Smooth muscle cell of the brain vasculature (primary cell): ENCODE measurements around the gene RNF7.
"Not testable (repeated sequence)": the region's sequence is repeated elsewhere in the genome, so short reads cannot be mapped to it uniquely, and the experiment has no call there.

Source experiments
- DNase-seq: peaks from one replicate; pipeline ENCODE4 v3.0.0-alpha.2; 2012; ENCODE audit warnings: low read depth, low spot score

RNF7 gene

DNA sequence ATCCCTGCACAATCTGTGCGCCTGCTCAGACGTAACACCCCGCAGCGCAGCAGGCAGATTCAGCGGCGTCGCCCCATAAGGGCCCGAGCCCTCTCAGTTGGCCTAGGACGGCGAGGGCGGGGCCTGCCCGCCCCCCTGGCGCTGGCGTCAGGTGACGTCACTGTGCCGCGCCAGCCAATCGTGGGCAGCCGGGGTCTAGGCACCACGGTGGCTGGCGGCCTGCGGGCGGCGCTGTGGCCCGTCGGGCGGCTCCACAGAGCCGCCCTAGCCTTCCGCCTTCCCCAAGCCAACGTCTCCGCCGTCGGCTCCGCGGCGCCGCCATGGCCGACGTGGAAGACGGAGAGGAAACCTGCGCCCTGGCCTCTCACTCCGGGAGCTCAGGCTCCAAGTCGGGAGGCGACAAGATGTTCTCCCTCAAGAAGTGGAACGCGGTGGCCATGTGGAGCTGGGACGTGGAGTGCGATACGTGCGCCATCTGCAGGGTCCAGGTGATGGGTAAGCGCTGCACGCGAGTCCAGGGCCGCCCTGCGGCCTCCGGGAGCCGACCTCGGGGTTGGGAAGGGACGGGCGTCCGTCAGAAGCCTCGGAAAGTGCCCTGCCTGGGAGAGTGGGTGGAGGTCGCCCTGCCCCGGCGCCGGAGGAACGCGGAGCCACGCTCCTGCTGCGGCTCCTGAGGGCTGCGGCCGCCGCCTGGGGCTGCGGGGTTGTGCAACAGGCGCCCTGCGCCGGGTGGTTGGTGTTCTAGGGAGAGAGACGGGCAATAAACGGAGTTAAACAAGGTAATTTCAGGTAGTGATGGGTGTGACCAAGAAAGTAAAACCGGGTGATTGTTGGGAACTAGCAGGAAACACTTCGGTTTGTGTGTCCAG lies at the start of gene RNF7:
RNF7 (plus strand) TSS at position 277 of the 869 bp plus-strand sequence; CDS start at position 321, 44 bp downstream.
- peak; percentile 81 for DNase-seq

DNA sequence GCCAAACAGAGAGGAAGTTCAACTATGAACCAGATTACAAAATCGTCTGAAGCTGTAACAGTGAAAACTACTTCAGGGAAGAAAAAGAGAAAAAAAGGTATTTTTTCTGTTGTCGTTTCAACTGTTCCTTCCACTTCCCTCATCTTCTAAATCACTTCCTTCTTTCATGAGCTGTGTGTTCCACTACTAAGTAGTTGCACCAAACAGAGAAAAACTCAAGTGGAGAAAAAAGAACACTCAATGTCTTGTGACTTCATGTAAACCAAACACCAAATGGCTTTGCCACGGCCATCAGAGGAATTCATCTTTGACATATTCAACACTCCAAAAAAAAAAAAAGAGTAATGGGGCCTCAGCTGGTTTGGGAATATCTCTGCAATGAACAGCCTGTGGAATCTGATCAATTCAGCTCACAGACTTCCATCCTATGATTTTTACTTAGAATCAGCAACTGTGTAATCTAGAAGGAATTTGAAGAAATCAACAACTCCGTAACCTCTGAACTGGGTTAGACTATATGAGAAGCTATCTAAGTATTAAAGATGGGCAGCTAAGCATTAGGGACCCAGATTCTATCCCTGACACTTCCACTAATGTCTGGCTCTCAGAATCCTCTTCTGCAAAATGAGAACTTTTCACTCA lies 47.5 kb upstream of the RNF7 start:
- DNase-seq: no peak

DNA sequence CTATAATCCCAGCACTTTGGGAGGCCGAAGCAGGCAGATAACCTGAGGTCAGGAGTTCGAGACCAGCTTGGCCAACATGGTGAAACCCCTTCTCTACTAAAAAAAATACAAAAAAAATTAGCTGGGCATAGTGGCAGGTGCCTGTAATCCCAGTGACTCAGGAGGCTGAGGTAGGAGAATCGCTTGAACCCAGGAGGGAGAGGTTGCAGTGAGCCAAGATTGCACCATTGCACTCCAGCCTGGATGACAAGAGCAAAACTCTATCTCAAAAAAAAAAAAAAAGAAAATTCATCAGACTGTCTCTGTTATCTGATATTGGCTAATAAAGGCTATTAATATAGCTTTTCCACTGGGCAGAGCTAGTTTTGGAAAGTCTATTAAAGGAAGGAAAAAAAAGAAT lies 46.6 kb upstream of the RNF7 start:
- not testable (repeated sequence) for DNase-seq

DNA sequence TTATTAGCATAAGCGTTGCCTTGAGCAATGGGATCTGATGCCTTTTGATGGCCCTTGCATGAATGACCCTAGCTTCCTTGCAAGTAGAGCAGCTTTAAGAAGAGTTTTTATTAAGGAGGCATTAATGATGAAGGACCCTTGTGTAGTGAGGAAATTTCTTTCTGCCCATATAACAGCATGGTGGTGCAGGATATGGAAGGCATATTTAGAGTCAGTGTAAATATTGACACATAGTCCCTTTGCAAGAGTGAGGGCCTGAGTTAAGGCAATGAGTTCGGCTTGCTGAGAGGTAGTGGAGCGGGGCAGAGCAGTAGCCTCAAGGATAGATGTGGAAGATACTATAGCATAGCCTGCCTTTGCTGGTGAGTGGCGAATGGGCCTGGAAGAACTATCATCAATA lies 45.1 kb upstream of the RNF7 start:
- not testable (repeated sequence) for DNase-seq

DNA sequence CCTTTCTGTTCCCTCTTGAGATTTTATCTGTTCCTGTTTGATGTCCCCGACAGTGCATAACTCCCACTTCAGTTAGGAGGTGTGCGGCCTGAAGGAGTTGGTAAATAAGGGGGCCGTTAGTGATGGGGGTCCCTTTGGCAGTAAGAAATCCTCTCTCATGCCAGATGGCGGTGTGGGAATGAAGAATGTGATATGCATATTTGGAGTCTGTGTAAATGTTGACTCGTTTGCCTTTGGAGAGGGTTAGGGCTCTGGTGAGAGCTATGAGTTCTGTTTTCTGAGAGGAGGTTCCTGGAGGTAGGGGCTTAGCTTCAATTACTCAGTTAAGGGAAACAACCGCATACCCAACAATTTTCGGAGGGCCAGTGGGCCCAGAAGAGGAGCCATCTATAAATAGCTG lies 38.8 kb upstream of the RNF7 start:
- DNase-seq: no peak

DNA sequence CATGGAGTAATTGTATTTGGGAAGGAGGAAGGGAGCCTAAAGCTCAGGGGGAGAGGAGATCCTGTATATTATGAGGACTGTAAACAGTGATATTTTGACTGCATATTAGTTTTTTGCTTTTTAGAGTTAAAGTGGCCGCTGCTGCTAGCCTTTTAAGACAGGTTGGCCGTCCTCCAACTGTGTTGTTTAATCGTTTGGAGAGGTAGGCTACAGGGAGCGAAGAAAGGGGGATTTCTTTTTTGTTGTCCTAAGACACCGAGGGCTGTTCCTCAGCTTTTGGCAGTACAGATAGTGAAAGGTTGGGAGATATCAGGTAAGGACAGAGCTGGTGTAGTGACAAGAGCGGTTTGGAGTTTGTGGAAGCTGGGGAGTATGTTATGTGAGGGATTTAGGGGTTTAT lies 38.2 kb upstream of the RNF7 start:
- DNase-seq: no peak

DNA sequence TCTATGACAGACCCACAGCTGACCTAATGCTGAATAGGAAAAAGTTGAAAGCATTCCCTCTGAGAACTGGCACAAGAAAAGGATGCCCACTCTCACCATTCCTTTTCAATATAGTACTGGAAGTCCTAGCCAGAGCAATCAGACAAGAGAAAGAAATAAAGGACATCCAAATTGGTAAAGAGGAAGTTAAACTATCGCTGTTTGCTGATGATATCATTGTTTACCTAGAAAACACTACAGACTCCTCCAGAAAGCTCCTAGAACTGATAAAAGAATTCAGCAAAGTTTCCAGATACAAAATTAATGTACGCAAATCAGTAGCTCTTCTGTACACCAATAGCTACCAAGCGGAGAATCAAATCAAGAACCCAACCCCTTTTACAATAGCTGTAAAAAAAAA lies 34.7 kb upstream of the RNF7 start:
- not testable (repeated sequence) for DNase-seq

DNA sequence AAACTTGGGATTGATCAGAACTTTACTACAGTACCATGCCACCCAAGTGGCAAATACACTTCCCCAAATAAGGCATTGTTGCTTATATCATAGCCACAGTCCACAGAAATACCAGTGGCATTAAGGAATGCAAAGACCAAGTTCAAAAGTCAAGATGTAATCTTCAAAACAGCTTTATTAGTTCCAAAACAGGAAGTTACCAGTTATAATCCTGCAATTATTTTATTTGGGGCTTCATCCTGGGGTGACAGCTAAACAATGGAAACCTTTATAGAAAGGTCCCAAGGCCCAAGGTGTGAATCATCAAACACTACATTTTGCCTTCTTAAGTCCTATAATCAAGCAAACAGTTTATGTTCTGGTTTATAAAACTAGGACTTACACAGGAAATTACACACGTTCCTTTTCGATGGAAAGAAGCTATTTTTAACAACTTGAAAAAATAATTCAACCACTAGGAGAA lies 30.3 kb upstream of the RNF7 start:
- no peak for DNase-seq

DNA sequence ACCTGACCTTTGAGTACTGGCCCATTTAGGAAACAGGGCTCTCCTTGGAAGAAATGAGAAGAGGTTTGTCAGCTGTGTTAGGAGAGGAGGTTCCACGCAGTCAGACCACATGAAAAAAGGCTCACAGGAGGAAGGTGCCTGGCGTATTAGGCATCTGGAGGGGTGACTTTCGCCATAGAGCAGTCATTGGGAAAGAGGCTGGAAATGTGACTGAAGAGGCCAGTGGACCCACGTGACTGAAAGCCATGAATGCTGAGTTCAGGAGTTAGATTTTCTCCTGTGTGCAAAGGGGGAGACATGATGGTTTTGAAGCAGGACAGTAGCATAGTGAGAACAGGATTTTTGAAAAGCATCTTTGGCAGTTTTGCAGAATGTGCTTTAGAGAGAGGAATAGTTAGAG lies 29.7 kb upstream of the RNF7 start:
- no peak for DNase-seq

DNA sequence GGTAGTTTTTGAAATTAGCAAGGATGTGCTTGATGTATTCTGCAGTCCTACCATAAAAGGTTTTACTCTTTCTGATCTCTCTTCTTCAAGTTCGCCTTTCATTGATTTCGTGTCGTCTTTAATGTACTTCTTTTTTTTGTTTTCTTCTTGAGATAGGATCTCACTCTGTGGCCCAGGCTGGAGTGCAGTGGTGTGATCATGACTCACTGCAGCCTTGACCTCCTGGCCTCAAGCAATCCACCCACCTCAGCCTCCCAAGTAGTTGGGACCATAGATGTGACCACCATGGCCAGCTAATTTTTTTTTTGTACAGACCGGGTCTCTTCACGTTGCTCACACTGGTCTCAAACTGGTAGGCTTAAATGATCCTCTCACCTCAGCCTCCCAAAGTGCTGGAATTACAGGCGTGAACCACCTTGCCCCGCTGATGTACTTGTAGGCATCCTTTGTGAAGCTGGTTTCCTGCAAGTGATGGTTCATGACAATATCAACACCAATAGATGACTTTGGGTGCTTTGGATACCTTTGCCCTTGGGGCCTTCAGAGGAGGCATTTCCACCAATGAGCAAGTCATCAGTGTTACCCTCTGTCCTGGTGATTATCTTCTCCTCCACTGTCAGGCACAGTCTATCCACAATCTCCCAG lies 28.9 kb upstream of the RNF7 start:
- no peak for DNase-seq

DNA sequence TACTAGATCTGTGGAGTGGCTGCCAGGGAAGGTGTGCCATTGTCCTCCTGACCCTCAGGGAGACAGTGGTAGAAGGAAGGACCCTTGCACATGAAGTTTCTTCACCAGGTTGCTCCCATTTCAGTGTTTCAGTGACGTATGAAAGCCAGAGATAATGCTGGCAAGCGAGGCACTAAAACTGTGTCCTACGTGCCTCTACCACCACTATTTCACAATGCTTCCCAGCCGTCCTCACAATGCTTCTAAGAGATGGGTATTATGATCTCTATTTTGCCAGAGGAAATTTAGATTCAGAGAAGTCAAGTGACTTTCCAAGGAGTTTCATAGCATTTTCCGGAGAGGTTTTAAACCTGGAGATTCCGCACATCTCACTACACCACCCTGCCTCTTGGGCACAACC lies 28.0 kb upstream of the RNF7 start:
- no peak for DNase-seq

DNA sequence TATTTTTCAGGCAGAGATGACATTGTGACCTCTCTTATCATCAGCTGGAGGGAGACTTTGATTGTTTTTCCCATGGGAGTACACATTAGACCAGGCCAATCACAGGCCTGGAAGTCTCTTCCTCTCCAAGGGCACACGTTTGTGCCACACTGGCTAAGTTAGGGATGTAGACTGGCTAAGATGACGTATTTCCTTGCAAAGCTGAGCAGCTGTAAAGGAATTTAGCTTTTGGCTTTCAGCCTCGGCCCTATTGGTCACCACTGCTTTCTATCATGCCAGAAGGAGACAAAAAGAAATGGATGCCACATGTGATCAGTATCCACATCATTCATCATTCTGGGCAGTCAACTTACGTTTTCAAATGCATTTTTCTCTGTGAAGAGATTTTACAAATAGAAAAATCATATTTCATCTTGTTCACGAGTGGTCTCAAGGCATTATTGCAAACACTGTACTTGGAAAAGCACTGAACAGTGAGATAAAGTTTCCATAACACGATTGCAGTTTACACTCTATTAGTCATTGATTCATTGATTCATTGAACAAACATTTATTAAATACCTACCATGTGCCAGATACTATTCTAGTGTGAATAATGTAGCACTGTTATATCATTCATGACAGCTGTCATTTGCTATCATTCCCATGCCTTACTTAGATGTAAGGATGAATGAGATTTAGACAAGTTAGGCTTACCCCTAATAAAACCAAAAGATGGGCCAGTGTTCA lies 27.0 kb upstream of the RNF7 start:
- DNase-seq: no peak

DNA sequence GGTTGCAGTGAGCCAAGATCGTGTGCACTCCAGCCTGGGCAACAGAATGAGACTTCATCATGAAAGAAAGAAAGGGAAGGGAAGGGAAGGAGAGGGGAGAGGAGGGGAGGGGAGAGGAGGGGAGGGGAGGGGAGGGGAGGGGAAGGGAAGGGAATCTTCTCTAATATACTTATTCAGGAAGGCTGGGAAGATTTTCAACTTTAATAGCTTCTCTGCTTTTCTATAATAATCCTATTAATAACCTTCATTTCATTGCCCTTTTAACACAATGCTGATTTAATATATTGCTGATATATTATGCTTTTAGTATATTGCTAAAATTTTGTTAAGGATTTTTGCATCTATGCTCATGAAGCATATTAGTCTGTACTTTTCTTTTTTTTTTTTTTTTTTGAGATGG lies 23.4 kb upstream of the RNF7 start:
- DNase-seq: no peak

DNA sequence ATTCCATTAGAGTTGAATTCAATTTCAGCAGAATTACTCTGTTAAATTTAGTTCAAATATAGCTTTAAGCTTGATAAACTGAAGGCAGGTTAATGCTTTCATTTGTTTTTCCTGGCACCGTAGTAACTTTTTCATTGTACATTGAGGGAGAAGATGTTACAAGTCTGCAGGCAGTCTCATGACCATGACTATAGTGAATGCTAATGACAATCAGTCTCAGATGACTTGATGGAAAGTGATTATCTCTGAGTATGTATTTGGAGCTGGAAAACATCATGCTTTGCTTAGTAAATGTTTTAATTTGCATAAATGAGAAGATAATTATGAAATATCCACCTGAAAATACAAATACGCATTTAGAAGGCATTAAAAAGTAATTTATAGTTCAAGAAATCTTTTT lies 16.0 kb upstream of the RNF7 start:
- DNase-seq: no peak

DNA sequence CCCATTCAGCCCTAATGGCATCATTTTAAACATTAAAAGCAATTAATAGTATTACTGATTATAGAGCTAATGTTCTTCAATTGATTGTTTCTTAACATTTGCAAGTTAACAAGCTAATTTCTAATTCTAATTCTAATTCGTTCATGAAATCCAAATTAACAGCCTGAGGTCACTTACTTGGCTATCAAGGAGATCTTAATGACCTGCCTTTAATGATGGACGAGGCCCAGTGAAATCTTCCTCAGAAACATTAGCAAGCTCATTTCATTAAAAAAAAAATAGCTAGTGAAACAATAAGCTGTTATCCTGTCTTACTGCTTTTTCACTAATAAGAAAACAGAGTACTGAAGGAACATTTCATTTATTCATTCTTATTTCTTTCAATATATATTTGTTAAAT lies 15.4 kb upstream of the RNF7 start:
- DNase-seq: no peak

DNA sequence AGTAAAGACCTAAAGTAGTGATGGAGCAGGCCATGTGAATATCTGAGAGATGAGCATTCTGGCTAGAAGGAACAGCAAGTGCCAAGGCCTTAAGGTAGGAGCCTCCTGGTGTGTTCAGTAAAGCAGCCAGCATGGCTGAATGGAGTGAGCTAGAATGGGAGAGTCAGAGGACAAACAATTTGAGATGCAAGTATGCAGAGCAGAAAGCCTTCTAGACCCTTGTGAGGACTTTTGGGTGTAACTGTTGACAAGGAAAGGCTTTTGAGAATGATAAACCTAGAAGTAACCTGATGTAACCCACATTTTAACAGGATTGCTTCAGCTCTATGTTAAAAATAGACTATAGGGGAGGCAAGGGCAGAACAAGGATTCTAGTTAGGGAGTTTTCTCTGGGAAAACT lies 14.8 kb upstream of the RNF7 start:
- no peak for DNase-seq

DNA sequence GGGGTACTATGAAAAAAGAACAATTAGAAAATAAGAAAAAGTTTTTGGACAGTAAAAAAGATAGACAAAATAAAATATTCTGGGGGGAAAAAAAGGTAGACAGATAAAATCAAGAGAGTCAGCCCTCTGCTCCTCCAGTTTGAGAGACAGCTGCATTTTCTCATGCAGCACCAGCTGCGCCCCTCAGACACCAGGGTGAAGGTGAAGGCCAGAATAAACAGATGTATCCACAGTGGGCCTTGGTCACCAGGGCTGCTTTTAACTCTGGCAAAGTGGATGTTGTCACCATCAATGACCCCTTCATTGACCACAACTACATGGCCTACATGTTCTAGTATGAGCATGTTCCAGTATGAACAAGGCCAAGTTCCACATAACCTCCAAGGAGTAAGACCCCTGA lies 13.9 kb upstream of the RNF7 start:
- DNase-seq: no peak

DNA sequence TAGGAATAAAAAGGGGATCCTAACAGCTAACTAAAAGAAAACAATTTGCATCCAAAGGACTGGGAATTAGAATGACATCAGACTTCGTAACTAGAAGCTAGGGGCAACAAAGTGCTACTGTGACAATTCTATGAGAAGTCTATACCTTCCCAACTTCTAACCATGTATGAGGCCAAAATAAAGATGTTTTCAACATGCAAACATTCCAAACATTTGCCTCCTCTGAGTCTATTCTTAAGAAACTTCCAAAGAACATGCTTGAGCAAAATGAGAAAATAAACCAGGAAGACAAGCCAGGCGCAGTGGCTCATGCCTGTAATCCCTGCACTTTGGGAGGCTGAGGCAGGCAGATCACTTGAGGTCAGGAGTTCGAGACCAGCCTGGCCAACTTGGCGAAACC lies 13.1 kb upstream of the RNF7 start:
- DNase-seq: no peak

DNA sequence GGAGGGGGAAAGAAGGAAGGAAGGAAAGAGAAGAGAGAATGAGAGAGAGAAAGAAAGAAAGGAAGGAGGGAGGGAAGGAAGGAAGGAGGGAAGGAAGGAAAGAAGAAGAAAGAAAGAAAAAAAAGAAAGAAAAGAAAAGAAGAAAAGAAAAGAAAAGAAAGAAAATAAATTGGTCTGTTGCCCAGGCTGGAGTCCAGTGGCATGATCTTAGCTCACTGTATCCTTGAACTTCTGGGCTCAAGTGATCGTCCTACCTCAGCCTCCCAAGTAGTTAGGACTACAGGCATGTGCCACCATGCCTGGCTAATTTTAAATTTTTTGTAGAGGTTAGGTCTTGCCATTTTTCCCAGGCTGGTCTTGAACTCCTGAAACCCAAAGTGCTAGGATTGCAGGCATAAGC lies 11.6 kb upstream of the RNF7 start:
- no peak for DNase-seq

DNA sequence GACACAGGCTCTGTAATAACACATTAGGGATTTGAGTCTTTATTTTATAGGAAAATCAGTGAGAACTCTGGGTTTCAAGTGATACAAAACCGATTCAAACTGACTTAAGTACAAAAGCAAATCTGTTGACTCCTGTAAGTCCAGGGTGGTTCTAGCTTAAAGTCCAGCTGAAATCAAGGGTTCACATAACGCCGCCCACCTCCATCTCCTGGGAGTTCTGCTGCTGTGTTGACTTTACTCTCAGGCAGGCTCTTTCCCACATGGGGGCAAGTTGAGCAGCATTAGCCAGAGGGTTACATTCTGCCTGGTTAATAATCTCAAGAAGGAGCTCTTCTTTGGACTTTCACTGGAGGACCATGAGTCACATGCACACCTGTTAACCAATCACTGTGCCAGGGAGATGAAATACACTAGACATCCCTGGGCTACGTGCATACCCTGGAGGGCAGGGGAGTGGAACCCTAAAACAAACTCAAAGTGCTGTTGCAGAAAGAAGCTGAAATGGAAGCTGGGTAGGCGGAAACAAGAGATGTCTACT lies 9.7 kb upstream of the RNF7 start:
- no peak for DNase-seq

DNA sequence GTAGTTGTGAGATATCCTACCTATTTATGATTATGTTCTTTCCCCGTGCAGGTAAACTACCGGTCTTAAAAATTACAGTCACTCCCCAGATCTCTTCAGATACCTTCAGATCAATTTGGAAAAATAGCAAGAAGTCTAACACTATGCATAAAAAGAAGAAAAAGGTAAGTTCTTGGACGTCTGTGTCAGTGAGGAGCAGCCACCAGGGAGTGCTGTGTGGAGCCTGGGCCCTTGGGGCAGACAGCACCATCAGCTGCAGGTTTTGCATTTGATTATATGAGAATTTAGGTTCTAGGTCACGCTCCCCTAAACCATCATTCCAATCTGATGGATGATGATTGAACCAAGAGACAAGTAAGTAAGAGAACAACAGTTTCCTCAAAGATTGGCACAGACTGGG lies 8.9 kb upstream of the RNF7 start:
- DNase-seq: no peak

DNA sequence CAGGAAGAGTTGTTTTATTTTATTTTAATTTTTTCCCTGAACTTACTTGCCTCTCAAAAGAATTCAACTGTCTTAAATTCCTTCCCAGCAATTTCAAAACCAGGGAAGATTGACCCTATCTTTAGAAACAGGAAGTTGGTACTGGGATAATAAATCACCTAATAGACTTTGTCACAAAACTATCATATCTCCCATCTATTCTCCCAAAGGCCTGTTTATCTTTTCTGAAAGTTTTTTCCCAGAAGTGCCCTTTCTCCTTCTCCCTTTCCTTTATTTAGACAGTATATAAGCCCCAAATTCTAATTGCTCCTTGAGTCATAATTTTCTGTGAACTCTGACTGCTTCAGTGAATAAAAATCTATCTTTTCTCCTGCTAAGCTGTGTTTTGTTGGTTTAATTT lies 2.9 kb upstream of the RNF7 start:
- DNase-seq: no peak
